Activated naive CD4-positive, alpha-beta T cell treated with anti-CD3 and anti-CD28 coated beads for 36 hours (primary cell): ENCODE results near the gene TAS2R60. TPM values are rescaled to one million over a fixed set of nuclear protein-coding genes. Genes with fewer than 3 reads are reported as not detected.

Experiments used
- CTCF ChIA-PET: fragments of 350-600 bp; sonication (Branson Sonifier 250); formaldehyde crosslinking; loops from one replicate; lab custom pipeline; 2021; ENCODE audit warnings: antibody characterized with exemption; lab: Charles Lee
- DNase-seq: peaks from one replicate; pipeline ENCODE4 v3.0.0-alpha.2; 2020
- H3K27ac Mint-ChIP-seq: one replicate; pipeline ENCODE4 v1.8.0; 2021; ENCODE audit warnings: mild to moderate bottlenecking, mixed read lengths
- H3K27me3 Mint-ChIP-seq: one replicate; pipeline ENCODE4 v1.8.0; 2021; ENCODE audit warnings: low read depth, mixed read lengths
- H3K36me3 Mint-ChIP-seq: one replicate; pipeline ENCODE4 v1.8.0; 2021; ENCODE audit warnings: low read depth, mixed read lengths
- H3K4me1 Mint-ChIP-seq: one replicate; pipeline ENCODE4 v1.8.0; 2021; ENCODE audit warnings: low read depth, mixed read lengths
- H3K4me3 Mint-ChIP-seq: one replicate; pipeline ENCODE4 v1.8.0; 2021; ENCODE audit warnings: mild to moderate bottlenecking, moderate library complexity, mixed read lengths
- H3K9me3 Mint-ChIP-seq: one replicate; pipeline ENCODE4 v1.8.0; 2021; ENCODE audit warnings: mixed read lengths
- intact Hi-C: fragments of 100-400 bp; cut with micrococcal nuclease; formaldehyde crosslinking; loops from one replicate; pipeline ENCODE4 v1.15.1; 2023
- total RNA-seq, 2 experiments: library from RNA; stranded (reverse); gene quantifications; one replicate each; pipeline ENCODE4 v1.2.3, GENCODE V29; 2021

TAS2R60 gene
- total RNA-seq, 2 experiments from 2014 or later = not detected

GRCh38 chr7:143487566-143487965 lies 44.3 kb downstream of the TAS2R60 start:
- no peak for DNase-seq
- peaks cover 3% of the 10 kb centered on the region for H3K36me3 Mint-ChIP-seq
- intact Hi-C loops = no loop called here
- H3K27me3 Mint-ChIP-seq = no peaks in the 10 kb centered on the region
- CTCF ChIA-PET = interaction anchor here (1.2 kb wide), 1 partner anchor 52 kb away, joined by 4 read pairs; no protein-coding TSS in a partner anchor
- no peak overlapping the region for H3K27ac Mint-ChIP-seq
- no peak overlapping the region for H3K4me3 Mint-ChIP-seq
- peaks cover 11% of the 10 kb centered on the region for H3K4me1 Mint-ChIP-seq
- H3K9me3 Mint-ChIP-seq = no peaks in the 10 kb centered on the region

DNA sequence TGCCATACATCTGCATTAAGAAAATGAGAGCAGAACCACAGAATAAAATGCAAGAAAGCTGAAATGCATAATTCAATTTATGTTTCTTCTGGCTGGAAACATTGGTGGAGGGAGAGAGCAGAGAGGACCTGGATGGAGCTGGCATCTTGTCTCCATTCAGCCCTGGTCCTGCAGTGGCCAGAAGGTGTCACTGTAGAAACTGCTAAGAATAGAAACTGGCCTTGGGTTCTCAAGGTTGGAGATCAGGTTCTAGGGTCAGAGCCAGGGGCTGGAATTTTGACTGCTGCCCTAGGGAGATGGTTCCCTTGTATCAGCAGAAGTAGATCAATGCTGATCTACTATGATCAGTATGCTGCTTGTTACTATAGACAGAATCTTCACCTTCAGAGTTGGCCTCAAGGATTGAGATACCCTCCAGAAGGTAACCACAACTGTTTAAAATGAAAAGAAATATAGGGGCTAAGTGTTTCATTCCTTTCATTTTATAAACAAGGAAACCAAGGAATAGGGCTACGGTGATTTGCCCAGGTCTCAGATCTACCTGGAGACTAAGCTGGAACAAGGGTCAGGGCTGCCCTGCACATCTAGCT lies 47.6 kb downstream of the TAS2R60 start:
- CTCF ChIA-PET = interaction anchor here (0.8 to 1.4 kb wide), 3 partner anchors 10 to 23 kb away, joined by 3 to 6 read pairs (median 4); no protein-coding TSS in a partner anchor
- Mint-ChIP-seq H3K4me3 (no peak overlapping the region), H3K36me3 (no peaks in the 10 kb centered on the region), H3K4me1 (peaks cover 30% of the 10 kb centered on the region), H3K27me3 (no peaks in the 10 kb centered on the region), H3K27ac (no peak overlapping the region), H3K9me3 (no peaks in the 10 kb centered on the region)
- intact Hi-C loops = loop anchor here (5.0 kb wide), 1 partner anchor 411 kb away; the partner anchor contains the start of gene TCAF1
- peak; percentile 36 for DNase-seq

DNA sequence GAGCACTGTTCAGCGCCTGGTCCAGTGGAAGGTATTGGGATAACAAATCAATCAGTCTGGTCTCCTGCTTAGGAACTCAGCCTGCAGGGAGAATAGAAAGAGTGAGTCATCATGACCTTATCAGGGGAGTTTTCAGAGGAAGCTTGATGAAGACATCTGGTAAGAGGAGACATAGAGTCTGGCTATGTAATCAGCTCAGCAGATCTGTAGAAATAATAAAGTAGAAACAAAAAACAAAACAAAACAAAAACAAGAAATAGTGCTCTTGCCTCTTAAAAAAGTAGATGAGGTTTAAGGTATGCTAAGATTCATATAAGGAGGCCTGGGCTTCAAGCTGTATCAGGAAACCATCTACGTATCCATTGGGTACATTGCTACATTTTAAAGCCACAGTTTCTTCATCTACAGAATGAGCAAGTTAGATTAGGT lies 48.8 kb downstream of the TAS2R60 start:
- Mint-ChIP-seq H3K36me3 (no peaks in the 10 kb centered on the region), H3K4me3 (no peak overlapping the region), H3K4me1 (peaks cover 27% of the 10 kb centered on the region), H3K27me3 (no peaks in the 10 kb centered on the region), H3K27ac (no peak overlapping the region), H3K9me3 (no peaks in the 10 kb centered on the region)
- CTCF ChIA-PET = interaction anchor here (0.8 to 1.3 kb wide), 3 partner anchors 21 to 252 kb away, joined by 4 to 5 read pairs (median 4); no protein-coding TSS in a partner anchor
- intact Hi-C loops = loop anchor here (2.0 to 5.0 kb wide), 4 partner anchors 15 to 410 kb away; partner anchors contain the start of genes TCAF1 and ZYX
- DNase-seq = no peak

DNA sequence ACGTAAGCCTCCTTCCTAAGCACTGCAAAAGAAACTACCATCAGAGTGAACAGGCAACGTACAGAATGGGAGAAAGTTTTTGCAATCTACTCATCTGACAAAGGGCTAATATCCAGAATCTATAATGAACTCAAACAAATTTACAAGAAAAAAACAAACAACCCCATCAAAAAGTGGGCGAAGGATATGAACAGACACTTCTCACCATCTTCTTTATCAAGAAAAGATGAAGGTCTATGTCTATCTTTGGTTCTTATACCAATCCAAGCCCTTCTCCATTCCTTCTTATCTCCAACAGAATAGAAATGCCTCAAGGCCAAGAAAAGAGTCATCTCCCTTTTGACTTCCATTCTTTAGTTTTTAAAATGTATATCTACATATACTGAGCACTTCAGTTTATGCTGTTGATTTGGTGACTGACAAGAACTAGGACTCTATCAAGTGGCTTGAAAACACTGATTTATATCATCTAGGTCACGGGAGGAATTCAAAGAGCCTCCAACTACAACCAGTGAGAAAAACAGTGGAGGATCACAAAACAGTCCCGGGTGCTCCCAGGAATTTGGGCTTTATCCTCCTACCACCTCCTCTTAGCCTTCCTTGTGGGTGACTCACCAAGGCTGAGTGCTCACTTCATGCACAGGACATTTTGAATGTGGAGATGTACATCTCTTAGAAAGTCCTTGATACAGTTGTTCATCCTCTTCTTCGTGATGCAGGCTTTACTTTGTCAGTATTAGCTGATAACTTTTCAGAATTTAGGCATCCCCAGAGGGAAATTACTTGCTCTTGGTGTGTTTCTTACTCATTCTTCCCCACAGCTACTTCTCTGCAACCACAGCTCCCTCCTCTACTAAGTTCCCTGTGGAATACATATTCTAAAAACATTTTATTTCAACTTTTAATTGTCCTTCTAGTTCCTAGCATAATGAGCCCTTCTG lies 49.8 kb downstream of the TAS2R60 start:
- Mint-ChIP-seq H3K4me1 (peaks cover 27% of the 10 kb centered on the region), H3K27ac (peak overlapping the region; percentile 34), H3K4me3 (no peak overlapping the region), H3K27me3 (no peaks in the 10 kb centered on the region), H3K9me3 (no peaks in the 10 kb centered on the region), H3K36me3 (no peaks in the 10 kb centered on the region)
- CTCF ChIA-PET = interaction anchor here (1.1 to 1.3 kb wide), 3 partner anchors 20 to 253 kb away, joined by 4 to 5 read pairs (median 4); no protein-coding TSS in a partner anchor
- no peak for DNase-seq
- intact Hi-C loops = loop anchor here (2.0 to 5.0 kb wide), 4 partner anchors 14 to 409 kb away; partner anchors contain the start of genes TCAF1 and ZYX

- H3K9me3 Mint-ChIP-seq = no peaks in the 10 kb centered on the region
- no peaks in the 10 kb centered on the region for H3K36me3 Mint-ChIP-seq
- CTCF ChIA-PET = interaction anchor here (1.1 kb wide), 1 partner anchor 89 kb away, joined by 5 read pairs; no protein-coding TSS in a partner anchor
- peaks cover 27% of the 10 kb centered on the region for H3K4me1 Mint-ChIP-seq
- no peaks in the 10 kb centered on the region for H3K27me3 Mint-ChIP-seq
- H3K27ac Mint-ChIP-seq = no peak overlapping the region
- no peak overlapping the region for H3K4me3 Mint-ChIP-seq
- no peak for DNase-seq
- intact Hi-C loops = loop anchor here (2.0 to 5.0 kb wide), 4 partner anchors 13 to 409 kb away; partner anchors contain the start of genes TCAF1 and ZYX
These were observed 50.5 kb downstream of the TAS2R60 start for GRCh38 chr7:143493751-143494150.

Other genes with a start within 250 kb of the TAS2R60 start
- not detected for gene TAS2R40, start 221.4 kb upstream of the TAS2R60 start, total RNA-seq
- 100 to 1,000 TPM; 186 to 187 TPM for gene GSTK1, start 180.0 kb upstream of the TAS2R60 start, total RNA-seq
- gene TMEM139, start 158.5 kb upstream of the TAS2R60 start, total RNA-seq = under 1 TPM; 0.64 to 0.74 TPM
- 100 to 1,000 TPM; 116 to 124 TPM for gene CASP2, start 155.1 kb upstream of the TAS2R60 start, total RNA-seq
- not detected for gene CLCN1, start 127.3 kb upstream of the TAS2R60 start, total RNA-seq
- gene FAM131B, start 80.7 kb upstream of the TAS2R60 start, total RNA-seq = 1 to 10 TPM; 1.5 to 1.7 TPM
- gene ZYX, start 62.1 kb upstream of the TAS2R60 start, total RNA-seq = 10 to 100 TPM; 75.1 to 81.5 TPM
- gene EPHA1, start 34.6 kb upstream of the TAS2R60 start, total RNA-seq = 1 to 10 TPM; 1.0 to 1.3 TPM
- not detected for gene TAS2R41, start 34.4 kb downstream of the TAS2R60 start, total RNA-seq
- gene CTAGE15, start 128.3 kb downstream of the TAS2R60 start, total RNA-seq = not detected
- gene TCAF2, start 177.5 kb downstream of the TAS2R60 start, total RNA-seq = 10 to 100 TPM; 29.2 to 31.4 TPM